Fibroblast of villous mesenchyme (primary cell): ENCODE measurements around the gene CFHR5. TPM values are rescaled to one million over a fixed set of nuclear protein-coding genes. Genes with fewer than 3 reads are reported as not detected.

Experiments used
- DNase-seq: peaks from one replicate; pipeline ENCODE4 v3.0.0-alpha.2; 2010; ENCODE audit warnings: low read depth
- H3K4me3 ChIP-seq: 2 replicates; pipeline ENCODE4 v1.5.1; 2011; ENCODE audit warnings: low read depth, mild to moderate bottlenecking, low read length
- total RNA-seq: library from RNA; depleted of rRNA; stranded (reverse); fragments of >200 nt; gene quantifications from 2 replicates; pipeline ENCODE4 v1.2.3, GENCODE V29; 2012
- TF ChIP-seq, protein P1 (sequence below): IDR thresholded peaks from 2 replicates; pipeline ENCODE4 v1.5.1; 2012; ENCODE audit warnings: low read depth, mild to moderate bottlenecking, low read length; ENCODE audit not compliant: insufficient read depth

CFHR5 gene
- total RNA-seq, 1 donor: not detected

GRCh38 chr1:197001828-197002227, 24.5 kb downstream of the CFHR5 start:
- no peak overlapping the region for H3K4me3 ChIP-seq
- no peak for DNase-seq
- TF ChIP-seq, protein P1, sequence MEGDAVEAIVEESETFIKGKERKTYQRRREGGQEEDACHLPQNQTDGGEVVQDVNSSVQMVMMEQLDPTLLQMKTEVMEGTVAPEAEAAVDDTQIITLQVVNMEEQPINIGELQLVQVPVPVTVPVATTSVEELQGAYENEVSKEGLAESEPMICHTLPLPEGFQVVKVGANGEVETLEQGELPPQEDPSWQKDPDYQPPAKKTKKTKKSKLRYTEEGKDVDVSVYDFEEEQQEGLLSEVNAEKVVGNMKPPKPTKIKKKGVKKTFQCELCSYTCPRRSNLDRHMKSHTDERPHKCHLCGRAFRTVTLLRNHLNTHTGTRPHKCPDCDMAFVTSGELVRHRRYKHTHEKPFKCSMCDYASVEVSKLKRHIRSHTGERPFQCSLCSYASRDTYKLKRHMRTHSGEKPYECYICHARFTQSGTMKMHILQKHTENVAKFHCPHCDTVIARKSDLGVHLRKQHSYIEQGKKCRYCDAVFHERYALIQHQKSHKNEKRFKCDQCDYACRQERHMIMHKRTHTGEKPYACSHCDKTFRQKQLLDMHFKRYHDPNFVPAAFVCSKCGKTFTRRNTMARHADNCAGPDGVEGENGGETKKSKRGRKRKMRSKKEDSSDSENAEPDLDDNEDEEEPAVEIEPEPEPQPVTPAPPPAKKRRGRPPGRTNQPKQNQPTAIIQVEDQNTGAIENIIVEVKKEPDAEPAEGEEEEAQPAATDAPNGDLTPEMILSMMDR: no peak

- no peak for DNase-seq
- TF ChIP-seq, protein P1: no peak
- no peak overlapping the region for H3K4me3 ChIP-seq
Observed at GRCh38 chr1:197003132-197003531, 25.8 kb downstream of the CFHR5 start.

- TF ChIP-seq, protein P1: no peak
- DNase-seq: no peak
- no peak overlapping the region for H3K4me3 ChIP-seq
Observed at GRCh38 chr1:197008861-197009260, 31.5 kb downstream of the CFHR5 start.

- H3K4me3 ChIP-seq: no peak overlapping the region
- DNase-seq: no peak
- TF ChIP-seq, protein P1: no peak
Observed at GRCh38 chr1:197011614-197012013, 34.3 kb downstream of the CFHR5 start.

GRCh38 chr1:197013234-197013633, 35.9 kb downstream of the CFHR5 start:
- no peak overlapping the region for H3K4me3 ChIP-seq
- TF ChIP-seq, protein P1: no peak
- DNase-seq: no peak

- no peak overlapping the region for H3K4me3 ChIP-seq
- TF ChIP-seq, protein P1: no peak
- no peak for DNase-seq
Observed at GRCh38 chr1:197016751-197017150, 39.4 kb downstream of the CFHR5 start.

DNA sequence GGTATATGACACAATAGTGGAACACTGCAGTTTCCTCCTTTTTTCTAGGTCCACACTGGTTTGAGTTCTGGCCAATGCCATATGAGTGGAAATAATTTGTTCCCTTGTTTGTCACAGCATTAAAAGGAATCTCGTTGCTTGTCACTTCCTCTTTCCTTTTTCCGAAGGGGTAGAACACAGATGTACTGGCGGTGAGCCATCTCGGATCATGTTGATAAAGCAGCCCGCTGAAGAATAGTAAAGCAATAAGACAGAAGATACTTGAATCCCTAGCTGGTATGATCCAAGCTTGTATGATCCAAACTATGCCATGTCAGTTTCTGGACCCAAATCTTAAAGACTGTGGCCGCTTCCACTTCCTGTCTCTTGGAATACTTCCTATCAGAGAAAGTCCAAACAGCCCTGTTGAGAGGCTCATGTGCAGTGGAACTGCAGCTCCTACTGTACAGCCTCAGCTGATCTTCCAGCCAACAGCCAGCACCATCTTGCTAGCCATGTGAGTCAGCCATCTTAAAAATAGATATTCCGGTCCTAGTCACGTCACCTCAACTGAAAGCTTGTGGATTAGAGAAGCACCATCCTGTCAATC, 40.3 kb downstream of the CFHR5 start:
- TF ChIP-seq, protein P1: no peak
- no peak overlapping the region for H3K4me3 ChIP-seq
- DNase-seq: no peak
